GM19043 (cell line): ENCODE measurements around the gene LCE2D.
"Not testable (repeated sequence)": the region's sequence is repeated elsewhere in the genome, so short reads cannot be mapped to it uniquely, and the experiment has no call there.

Source experiments
- ATAC-seq: cut with Tn5 transposase; IDR thresholded peaks from one replicate; pipeline ENCODE4 v1.9.1; 2021; ENCODE audit warnings: low read depth; ENCODE audit not compliant: unreplicated experiment

Gene LCE2D

DNA sequence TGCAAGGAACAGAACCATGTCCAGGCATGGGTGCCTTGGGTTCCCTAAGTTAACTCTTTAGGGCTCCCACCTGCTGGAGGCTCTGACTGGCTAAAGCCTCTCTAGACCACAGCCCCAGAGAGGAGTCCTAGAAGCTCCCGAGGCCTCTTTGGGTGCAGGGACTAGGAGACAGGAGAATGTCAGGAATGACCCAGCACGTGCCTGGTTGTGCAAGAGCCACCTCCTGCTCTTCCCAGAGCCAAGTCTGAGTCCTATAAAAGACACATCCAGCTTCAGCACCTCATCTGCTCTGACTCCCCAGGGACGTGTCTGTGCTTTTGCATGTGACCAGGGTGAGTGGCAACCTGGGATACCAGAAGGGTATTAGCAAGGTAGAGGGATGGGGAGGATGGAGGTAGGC is at the start of gene LCE2D:
Gene LCE2D, plus strand, starts transcription at position 283 of the 400 bp plus-strand sequence. CDS start 726 bp downstream, outside the sequence.
- no peak for ATAC-seq

DNA sequence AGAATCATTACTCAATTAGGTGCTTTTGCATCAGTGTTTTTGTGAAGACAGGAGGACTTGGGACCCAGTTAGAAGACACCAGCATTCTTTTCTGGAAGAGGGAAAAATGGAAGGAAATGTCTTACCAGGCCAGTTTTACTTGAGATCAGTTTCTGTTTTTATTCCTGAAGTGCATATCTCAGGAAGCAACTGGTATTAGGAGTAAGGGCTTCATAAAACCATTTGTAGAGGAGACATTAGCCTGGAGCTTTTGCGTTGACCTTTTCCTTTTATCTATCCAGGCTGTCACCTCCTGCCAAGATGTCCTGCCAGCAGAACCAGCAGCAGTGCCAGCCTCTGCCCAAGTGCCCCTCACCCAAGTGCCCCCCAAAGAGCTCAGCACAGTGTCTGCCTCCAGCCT is 49.7 kb upstream of the LCE2D start, which contains the start of gene LCE3B:
Gene LCE3B, plus strand, starts transcription at position 301 of the 400 bp plus-strand sequence. Its CDS starts 0 bp downstream, at position 301.
- no peak for ATAC-seq

DNA sequence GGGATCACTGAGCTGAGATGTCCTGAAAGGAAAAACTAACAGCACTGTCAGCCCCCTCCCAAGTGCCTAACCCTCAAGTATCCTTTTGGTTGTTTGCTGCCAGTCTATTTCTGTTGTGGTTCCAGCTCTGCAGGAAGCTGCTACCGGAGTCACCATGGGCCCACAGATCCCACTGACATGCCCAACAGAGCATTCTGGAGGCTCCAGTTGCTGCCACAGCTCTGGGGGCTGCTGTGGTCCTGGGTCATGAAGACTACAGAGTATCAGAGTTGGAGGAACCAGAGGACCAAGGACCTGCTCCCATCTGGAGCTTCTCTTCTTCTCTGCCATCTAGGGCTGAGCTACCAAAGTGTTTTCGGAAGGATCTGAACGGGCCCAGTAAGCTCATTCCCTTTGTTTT is 41.2 kb upstream of the LCE2D start:
- ATAC-seq = no peak

DNA sequence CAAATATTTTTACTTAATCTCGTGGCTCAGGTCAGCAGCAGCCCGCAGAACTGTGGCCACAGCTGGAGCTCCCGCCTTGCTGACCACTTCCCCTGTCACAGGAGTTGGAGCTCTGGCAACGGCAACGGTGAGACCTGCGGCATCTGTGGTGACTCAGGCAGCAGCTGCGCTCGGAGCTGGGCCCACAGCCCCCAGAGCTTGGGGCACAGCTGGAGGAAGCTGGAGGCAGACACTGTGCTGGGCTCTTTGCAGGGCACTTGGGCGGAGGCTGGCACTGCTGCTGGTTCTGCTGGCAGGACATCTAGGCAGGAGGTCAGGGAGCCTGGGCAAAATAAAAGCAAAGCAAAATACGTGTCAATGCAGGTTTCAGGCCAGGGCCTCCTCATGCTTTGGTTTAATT is 40.4 kb upstream of the LCE2D start, which contains the start of gene LCE3A:
Gene LCE3A, minus strand, starts transcription at position 301 of the 400 bp plus-strand sequence. Its CDS starts 0 bp downstream, at position 301.
- ATAC-seq = no peak

DNA sequence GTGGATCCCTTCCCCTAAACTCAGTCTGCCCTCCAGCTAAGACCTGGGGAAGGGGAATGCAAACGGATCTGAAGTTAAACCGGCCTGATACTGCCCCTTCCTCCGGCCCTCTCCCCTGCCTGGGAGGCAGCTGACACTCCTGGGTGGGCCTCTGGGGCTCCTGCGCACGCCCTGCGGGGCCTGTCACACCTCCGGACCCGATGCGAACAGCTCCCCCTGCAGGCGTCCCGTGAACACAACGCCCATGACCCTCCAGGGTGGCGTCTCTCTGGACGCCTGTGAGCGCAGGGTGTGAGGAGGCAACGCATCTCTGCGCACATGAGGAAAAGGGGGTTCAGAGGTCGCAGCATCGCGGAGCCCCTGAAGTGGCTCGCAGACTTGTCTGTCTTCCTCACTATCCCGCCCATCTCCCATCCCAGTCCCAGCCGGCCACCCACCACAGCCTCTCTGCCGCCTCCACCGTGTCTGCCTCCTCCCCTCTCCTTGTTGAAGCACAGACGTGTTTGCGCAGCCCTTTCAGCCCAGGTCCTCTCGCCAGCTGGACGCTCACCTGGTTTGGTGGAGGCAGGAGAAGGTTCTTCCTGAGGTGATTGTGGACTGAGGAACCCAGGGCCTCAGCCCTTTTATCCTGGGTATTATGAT is 39.9 kb upstream of the LCE2D start:
- ATAC-seq = no peak

- no peak for ATAC-seq
Measured at GRCh38 chr1:152626744-152627143, 36.4 kb upstream of the LCE2D start.

- ATAC-seq = no peak
Measured at GRCh38 chr1:152630596-152630995, 32.6 kb upstream of the LCE2D start.

DNA sequence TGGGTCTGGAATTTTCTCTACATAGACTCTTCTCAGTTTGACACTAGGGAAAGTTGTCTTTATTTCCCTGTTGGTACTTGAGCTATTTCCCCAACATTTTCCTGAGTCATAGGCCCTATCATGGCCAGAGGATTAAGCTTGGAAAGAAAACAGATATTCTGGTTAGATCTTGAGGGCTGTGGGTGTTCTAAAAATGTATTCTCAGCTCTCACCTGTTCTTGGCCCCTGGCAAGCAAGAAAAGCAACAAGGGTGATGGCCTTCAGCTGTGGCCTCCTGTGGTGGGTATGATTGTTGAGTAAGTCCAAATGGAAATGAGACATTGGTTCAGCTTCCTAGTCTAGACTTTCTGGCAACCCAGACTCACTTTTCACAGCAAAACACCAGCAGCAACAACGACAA is 22.8 kb upstream of the LCE2D start:
- ATAC-seq = no peak

GRCh38 chr1:152643945-152644344 is 19.2 kb upstream of the LCE2D start:
- ATAC-seq = no peak

DNA sequence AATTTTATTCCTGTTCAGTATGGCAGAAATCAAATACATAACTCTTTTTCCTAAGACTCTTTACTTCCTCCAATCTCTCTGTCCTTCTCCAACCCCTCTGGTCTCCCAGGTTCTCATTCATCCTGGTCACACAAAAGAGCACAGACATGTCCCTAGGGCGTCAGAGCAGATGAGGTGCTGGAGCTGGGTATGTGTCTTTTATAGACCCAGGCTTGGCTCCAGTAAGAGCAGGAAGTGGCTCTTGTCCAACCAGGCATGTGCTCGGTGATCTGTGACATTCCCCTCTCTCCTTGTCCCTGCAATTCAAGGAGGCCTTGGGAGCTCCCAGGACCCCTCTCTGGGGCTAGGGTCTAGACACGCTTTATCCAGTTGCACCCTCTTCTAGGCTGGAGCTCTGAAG is 18.0 kb upstream of the LCE2D start:
- no peak for ATAC-seq

- ATAC-seq = no peak
Measured at GRCh38 chr1:152646656-152647055, 16.5 kb upstream of the LCE2D start.

DNA sequence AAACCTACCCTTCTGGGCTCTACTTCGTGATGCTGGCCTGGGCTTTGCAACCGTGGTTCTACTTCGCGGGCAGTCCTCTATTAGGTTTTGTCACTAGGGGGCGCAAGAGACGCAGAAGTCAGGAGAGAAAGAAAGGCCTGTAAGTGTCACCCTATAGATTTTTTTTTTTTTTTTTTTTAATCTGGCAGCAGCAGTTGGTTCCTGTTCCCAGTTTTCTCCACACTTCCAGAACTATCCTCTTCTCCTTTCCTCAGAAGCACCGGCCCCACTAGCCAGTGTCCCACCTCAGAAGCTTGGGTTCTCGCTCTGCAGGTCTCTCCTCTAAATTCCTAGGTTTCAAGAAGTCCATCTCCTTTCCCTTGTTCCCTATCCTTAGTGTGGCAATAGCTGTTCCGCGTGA is 9.1 kb upstream of the LCE2D start:
- no peak for ATAC-seq

DNA sequence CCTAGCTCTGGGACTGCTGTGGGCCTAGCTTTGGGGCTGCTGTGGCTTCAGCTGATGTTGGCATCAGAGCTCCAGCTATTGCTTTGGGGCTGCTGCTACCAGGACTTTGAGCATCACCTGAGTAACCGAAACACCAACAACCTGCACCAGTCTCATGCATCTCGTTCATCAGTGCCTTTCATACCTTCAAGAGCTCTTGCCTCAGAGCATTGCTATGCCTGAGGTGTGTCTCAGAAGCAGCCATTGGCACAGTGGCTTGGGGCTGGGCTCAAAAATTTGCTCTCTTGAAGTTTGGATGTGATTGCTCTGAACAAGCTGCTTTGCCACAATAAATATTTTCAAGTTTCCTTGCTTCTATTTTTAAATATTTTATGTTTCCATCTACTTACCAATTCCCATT is 6.7 kb upstream of the LCE2D start:
- ATAC-seq = no peak

GRCh38 chr1:152657677-152658076 is 5.5 kb upstream of the LCE2D start:
- no peak for ATAC-seq

GRCh38 chr1:152658649-152659048 is 4.5 kb upstream of the LCE2D start:
- ATAC-seq = no peak

GRCh38 chr1:152666171-152666570 is 3.0 kb downstream of the LCE2D start:
- ATAC-seq = not testable (repeated sequence)

GRCh38 chr1:152667648-152668047 is 4.5 kb downstream of the LCE2D start:
- no peak for ATAC-seq

DNA sequence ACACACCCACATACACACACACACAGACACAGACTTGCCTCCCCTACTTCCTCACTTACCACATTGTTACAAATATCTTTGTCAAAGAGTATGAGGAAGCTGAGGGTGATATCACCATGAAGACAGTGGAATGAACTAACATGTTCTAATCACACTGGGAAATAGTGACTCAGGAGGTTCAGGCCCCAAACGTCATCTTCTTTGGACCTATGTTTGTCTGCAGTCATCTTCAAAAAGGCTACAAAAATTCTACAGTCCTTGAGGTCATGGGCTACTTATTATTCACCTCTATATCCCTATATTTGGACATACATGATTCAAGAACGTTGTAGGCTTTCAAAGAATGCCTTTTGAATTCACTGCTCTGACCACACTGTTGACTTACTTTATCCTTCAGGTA is 9.8 kb downstream of the LCE2D start:
- ATAC-seq = no peak

DNA sequence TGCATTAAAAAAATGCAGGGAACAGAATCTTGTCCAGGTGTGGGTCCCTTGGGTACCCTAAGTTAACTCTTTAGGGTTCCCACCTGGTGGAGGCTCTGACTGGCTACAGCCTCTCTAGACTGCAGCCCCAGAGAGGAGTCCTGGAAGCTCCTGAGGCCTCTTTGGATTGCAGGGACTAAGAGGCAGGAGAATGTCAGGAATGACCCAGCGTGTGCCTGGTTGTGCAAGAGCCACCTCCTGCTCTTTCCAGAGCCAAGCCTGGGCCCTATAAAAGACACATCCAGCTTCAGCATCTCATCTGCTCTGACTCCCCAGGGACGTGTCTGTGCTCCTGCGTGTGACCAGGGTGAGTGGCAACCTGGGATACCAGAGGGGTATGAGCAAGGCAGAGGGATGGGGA is 11.8 kb downstream of the LCE2D start, which contains the start of gene LCE2C:
Gene LCE2C, plus strand, starts transcription at position 297 of the 400 bp plus-strand sequence. CDS start 737 bp downstream, outside the sequence.
- not testable (repeated sequence) for ATAC-seq

- ATAC-seq = no peak
Measured at GRCh38 chr1:152679459-152679858, 16.3 kb downstream of the LCE2D start.

DNA sequence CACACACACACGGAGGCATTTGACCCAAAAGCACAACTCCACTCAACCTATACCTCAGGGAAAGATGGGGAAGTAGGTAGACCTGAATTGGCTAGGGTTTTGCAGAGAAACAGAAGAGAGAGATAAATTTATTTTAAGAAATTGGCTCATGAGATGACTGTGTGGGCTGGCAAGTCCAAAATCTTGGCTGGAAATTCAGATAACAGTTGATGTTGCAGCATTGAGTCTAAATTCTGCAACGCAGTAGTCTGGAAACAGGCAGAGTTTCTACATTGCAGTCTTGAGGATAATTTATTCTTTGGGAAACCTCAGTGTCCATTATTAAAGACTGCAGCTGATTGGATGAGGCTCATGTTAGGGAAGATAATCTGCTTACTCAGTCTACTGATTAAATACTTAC is 18.4 kb downstream of the LCE2D start:
- no peak for ATAC-seq

- no peak for ATAC-seq
Measured at GRCh38 chr1:152683846-152684245, 20.7 kb downstream of the LCE2D start.
